ENCODE data around the gene SUPT4H1.

GRCh38 chr17:58311429-58311894, 40.5 kb downstream of the SUPT4H1 start:
- TF ChIP-seq SUZ12 (IDR thresholded peaks at IDR 0.05; ENCODE audit: extremely low read depth, insufficient read depth, insufficient read length) (no peak), YY1 (IDR thresholded peaks at IDR 0.05; ENCODE audit: insufficient read depth, insufficient read length) (no peak)
